Measurements from ENCODE around the gene SUCLG2.

- TF ChIP-seq CTCF (tag by site-specific recombination; IDR thresholded peaks at IDR 0.05) (no peak), ZNF510 (tag by site-specific recombination; IDR thresholded peaks at IDR 0.05; ENCODE audit: insufficient replicate concordance) (no peak), KLF17 (tag by site-specific recombination; IDR thresholded peaks at IDR 0.05) (no peak), ZNF362 (tag by site-specific recombination; IDR thresholded peaks at IDR 0.05) (no peak), ZBTB8A (tag by site-specific recombination; IDR thresholded peaks at IDR 0.05) (no peak), GLI2 (tag by site-specific recombination; IDR thresholded peaks at IDR 0.05; ENCODE audit: borderline replicate concordance, low read depth) (no peak), ZNF660 (tag by site-specific recombination; IDR thresholded peaks at IDR 0.05) (no peak), ZNF629 (tag by site-specific recombination; IDR thresholded peaks at IDR 0.05) (no peak), ZSCAN5A (tag by site-specific recombination; IDR thresholded peaks at IDR 0.05) (no peak), KLF9 (tag by site-specific recombination; IDR thresholded peaks at IDR 0.05; ENCODE audit: low read depth) (no peak), ZNF449 (tag by site-specific recombination; IDR thresholded peaks at IDR 0.05) (no peak)
Observed at GRCh38 chr3:67389176-67389575, 265.2 kb downstream of the SUCLG2 start.
